ENCODE results near the gene GOLGA3.
"Not testable (repeated sequence)": the region's sequence is repeated elsewhere in the genome, so short reads cannot be mapped to it uniquely, and the experiment has no call there.

GRCh38 chr12:132844681-132845080, 16.0 kb upstream of the GOLGA3 start:
- not testable (repeated sequence) for TF ChIP-seq PAX5 (IDR thresholded peaks at IDR 0.05; ENCODE audit: insufficient read depth, low read length, severe bottlenecking); POU2F2 (IDR thresholded peaks at IDR 0.05; ENCODE audit: low read depth, low read length); TAF1 (IDR thresholded peaks at IDR 0.05; ENCODE audit: low read depth, low read length); POLR2AphosphoS5 (IDR thresholded peaks at IDR 0.05; ENCODE audit: low read depth, low read length); SPI1 (IDR thresholded peaks at IDR 0.05; ENCODE audit: low read depth, low read length)

Measured in GM12891 (cell line).